Stimulated activated naive B cell treated with anti-CD40 and anti-IgM and Interleukin-4, amounts not matched to agents 10 μg/mL and 1 μg/mL and 100 μg/mL, for 72 hours (primary cell): ENCODE results near the gene CHRD.

Experiments
- ATAC-seq, 2 donors: fragments of 150-1000 bp; cut with Tn5 transposase; replicated peaks; 2 replicates each; pipeline ENCODE4 v1.10.0; 2021; ENCODE audit warnings: moderate library complexity in 1 of 2
- DNase-seq: peaks from one replicate; pipeline ENCODE4 v3.0.0; 2021
- H3K27ac Mint-ChIP-seq: one replicate; pipeline ENCODE4 v1.8.0; 2022; ENCODE audit warnings: mild to moderate bottlenecking, mixed read lengths
- H3K27me3 Mint-ChIP-seq, 2 donors: one replicate each; pipeline ENCODE4 v1.8.0; 2022; ENCODE audit warnings: mixed read lengths in 2 of 2
- H3K36me3 Mint-ChIP-seq, 2 donors: one replicate each; pipeline ENCODE4 v1.8.0; 2022; ENCODE audit warnings: mixed read lengths in 2 of 2, mild to moderate bottlenecking in 1 of 2
- H3K4me1 Mint-ChIP-seq, 2 donors: one replicate each; pipeline ENCODE4 v1.8.0; 2022; ENCODE audit warnings: mixed read lengths in 2 of 2, mild to moderate bottlenecking in 1 of 2
- H3K4me3 Mint-ChIP-seq, 2 donors: one replicate each; pipeline ENCODE4 v1.8.0; 2022; ENCODE audit warnings: mild to moderate bottlenecking in 2 of 2, mixed read lengths in 2 of 2, moderate library complexity in 1 of 2
- H3K9me3 Mint-ChIP-seq, 2 donors: one replicate each; pipeline ENCODE4 v1.8.0; 2022; ENCODE audit warnings: mixed read lengths in 2 of 2, mild to moderate bottlenecking in 1 of 2

The CHRD gene

GRCh38 chr3:184352149-184352785 is 27.6 kb upstream of the CHRD start:
- no peak overlapping the region for H3K4me3 Mint-ChIP-seq
- DNase-seq (no peak), ATAC-seq (no peak)
- H3K4me1 Mint-ChIP-seq = no peaks in the 10 kb centered on the region
- H3K36me3 Mint-ChIP-seq = peaks cover 20 to 29% of the 10 kb centered on the region in 2 donors
- no peak overlapping the region for H3K27ac Mint-ChIP-seq
- no peaks in the 10 kb centered on the region for H3K27me3 Mint-ChIP-seq
- no peaks in the 10 kb centered on the region for H3K9me3 Mint-ChIP-seq

GRCh38 chr3:184352897-184353545 is 26.8 kb upstream of the CHRD start:
- H3K9me3 Mint-ChIP-seq = no peaks in the 10 kb centered on the region
- H3K36me3 Mint-ChIP-seq = peaks cover 20 to 30% of the 10 kb centered on the region in 2 donors
- H3K4me3 Mint-ChIP-seq = no peak overlapping the region
- no peak overlapping the region for H3K27ac Mint-ChIP-seq
- no peaks in the 10 kb centered on the region for H3K4me1 Mint-ChIP-seq
- ATAC-seq (no peak), DNase-seq (no peak)
- no peaks in the 10 kb centered on the region for H3K27me3 Mint-ChIP-seq

- DNase-seq = no peak
- no peak for ATAC-seq
- H3K36me3 Mint-ChIP-seq = peaks cover 23 to 33% of the 10 kb centered on the region in 2 donors
- H3K27me3 Mint-ChIP-seq = no peaks in the 10 kb centered on the region
- no peak overlapping the region for H3K27ac Mint-ChIP-seq
- H3K9me3 Mint-ChIP-seq = no peaks in the 10 kb centered on the region
- no peak overlapping the region for H3K4me3 Mint-ChIP-seq
- no peaks in the 10 kb centered on the region for H3K4me1 Mint-ChIP-seq
These were observed 26.3 kb upstream of the CHRD start for GRCh38 chr3:184353546-184353941.

GRCh38 chr3:184354121-184354728 is 25.6 kb upstream of the CHRD start:
- DNase-seq = no peak
- no peak overlapping the region for H3K27ac Mint-ChIP-seq
- H3K4me1 Mint-ChIP-seq = no peaks in the 10 kb centered on the region
- H3K27me3 Mint-ChIP-seq = no peaks in the 10 kb centered on the region
- ATAC-seq = peak; percentile 79 to 84
- peaks cover 22 to 33% of the 10 kb centered on the region in 2 donors for H3K36me3 Mint-ChIP-seq
- no peaks in the 10 kb centered on the region for H3K9me3 Mint-ChIP-seq
- no peak overlapping the region for H3K4me3 Mint-ChIP-seq

GRCh38 chr3:184354754-184355153 is 25.1 kb upstream of the CHRD start:
- Mint-ChIP-seq H3K27ac (no peak overlapping the region), H3K4me1 (no peaks in the 10 kb centered on the region), H3K36me3 (peaks cover 22 to 33% of the 10 kb centered on the region in 2 donors), H3K4me3 (no peak overlapping the region), H3K27me3 (peaks cover 0 to under 1% of the 10 kb centered on the region in 2 donors), H3K9me3 (no peaks in the 10 kb centered on the region)
- DNase-seq (no peak), ATAC-seq (peak in 1 of 2 donors; percentile 20)

- no peak overlapping the region for H3K4me3 Mint-ChIP-seq
- no peaks in the 10 kb centered on the region for H3K9me3 Mint-ChIP-seq
- peaks cover 22 to 33% of the 10 kb centered on the region in 2 donors for H3K36me3 Mint-ChIP-seq
- no peak for ATAC-seq
- H3K4me1 Mint-ChIP-seq = peaks cover 0 to 5% of the 10 kb centered on the region in 2 donors
- H3K27ac Mint-ChIP-seq = peak overlapping the region; percentile 47
- H3K27me3 Mint-ChIP-seq = peaks cover 5 to 6% of the 10 kb centered on the region in 2 donors
- no peak for DNase-seq
These were observed 24.4 kb upstream of the CHRD start for GRCh38 chr3:184355261-184356040.

GRCh38 chr3:184357248-184358123 is 22.4 kb upstream of the CHRD start:
- Mint-ChIP-seq H3K4me3 (no peak overlapping the region), H3K9me3 (no peaks in the 10 kb centered on the region), H3K27ac (no peak overlapping the region), H3K36me3 (peaks cover 15 to 19% of the 10 kb centered on the region in 2 donors), H3K4me1 (peaks cover 5 to 12% of the 10 kb centered on the region in 2 donors), H3K27me3 (peaks cover 5 to 7% of the 10 kb centered on the region in 2 donors)
- DNase-seq = no peak
- no peak for ATAC-seq

- Mint-ChIP-seq H3K36me3 (peaks cover 13 to 17% of the 10 kb centered on the region in 2 donors), H3K9me3 (no peaks in the 10 kb centered on the region), H3K4me1 (peaks cover 7 to 12% of the 10 kb centered on the region in 2 donors), H3K27ac (no peak overlapping the region), H3K27me3 (peaks cover 5 to 7% of the 10 kb centered on the region in 2 donors), H3K4me3 (no peak overlapping the region)
- DNase-seq (no peak), ATAC-seq (no peak)
These were observed 21.6 kb upstream of the CHRD start for GRCh38 chr3:184358124-184358767.

GRCh38 chr3:184358921-184359350 is 20.9 kb upstream of the CHRD start:
- DNase-seq = no peak
- H3K27me3 Mint-ChIP-seq = peaks cover 5 to 7% of the 10 kb centered on the region in 2 donors
- peaks cover 11 to 17% of the 10 kb centered on the region in 2 donors for H3K36me3 Mint-ChIP-seq
- no peak overlapping the region for H3K27ac Mint-ChIP-seq
- H3K4me3 Mint-ChIP-seq = no peak overlapping the region
- no peaks in the 10 kb centered on the region for H3K9me3 Mint-ChIP-seq
- peaks cover 8 to 12% of the 10 kb centered on the region in 2 donors for H3K4me1 Mint-ChIP-seq
- ATAC-seq = no peak

GRCh38 chr3:184359610-184360009 is 20.2 kb upstream of the CHRD start:
- H3K27ac Mint-ChIP-seq = no peak overlapping the region
- H3K4me3 Mint-ChIP-seq = no peak overlapping the region
- DNase-seq = no peak
- peaks cover 9 to 18% of the 10 kb centered on the region in 2 donors for H3K4me1 Mint-ChIP-seq
- H3K36me3 Mint-ChIP-seq = peaks cover 14 to 20% of the 10 kb centered on the region in 2 donors
- no peak for ATAC-seq
- peaks cover 5 to 7% of the 10 kb centered on the region in 2 donors for H3K27me3 Mint-ChIP-seq
- H3K9me3 Mint-ChIP-seq = no peaks in the 10 kb centered on the region

GRCh38 chr3:184360070-184360928 is 19.6 kb upstream of the CHRD start:
- H3K4me3 Mint-ChIP-seq = peak overlapping the region; percentile 84 to 87
- peaks cover 18 to 23% of the 10 kb centered on the region in 2 donors for H3K36me3 Mint-ChIP-seq
- DNase-seq = no peak
- H3K4me1 Mint-ChIP-seq = peaks cover 16 to 25% of the 10 kb centered on the region in 2 donors
- no peaks in the 10 kb centered on the region for H3K9me3 Mint-ChIP-seq
- peaks cover 5 to 7% of the 10 kb centered on the region in 2 donors for H3K27me3 Mint-ChIP-seq
- H3K27ac Mint-ChIP-seq = no peak overlapping the region
- ATAC-seq = no peak

GRCh38 chr3:184360929-184361531 is 18.8 kb upstream of the CHRD start:
- Mint-ChIP-seq H3K27ac (peak overlapping the region; percentile 70), H3K27me3 (peaks cover 5 to 7% of the 10 kb centered on the region in 2 donors), H3K4me1 (peaks cover 16 to 28% of the 10 kb centered on the region in 2 donors), H3K36me3 (peaks cover 20 to 23% of the 10 kb centered on the region in 2 donors), H3K4me3 (peak overlapping the region; percentile 84 to 87), H3K9me3 (no peaks in the 10 kb centered on the region)
- DNase-seq = no peak
- ATAC-seq = peak in 1 of 2 donors; percentile 0
